ENCODE data around the gene PTRHD1.
"Not testable (repeated sequence)": the region's sequence is repeated elsewhere in the genome, so short reads cannot be mapped to it uniquely, and the experiment has no call there.

The PTRHD1 gene, protein sequence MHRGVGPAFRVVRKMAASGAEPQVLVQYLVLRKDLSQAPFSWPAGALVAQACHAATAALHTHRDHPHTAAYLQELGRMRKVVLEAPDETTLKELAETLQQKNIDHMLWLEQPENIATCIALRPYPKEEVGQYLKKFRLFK

DNA sequence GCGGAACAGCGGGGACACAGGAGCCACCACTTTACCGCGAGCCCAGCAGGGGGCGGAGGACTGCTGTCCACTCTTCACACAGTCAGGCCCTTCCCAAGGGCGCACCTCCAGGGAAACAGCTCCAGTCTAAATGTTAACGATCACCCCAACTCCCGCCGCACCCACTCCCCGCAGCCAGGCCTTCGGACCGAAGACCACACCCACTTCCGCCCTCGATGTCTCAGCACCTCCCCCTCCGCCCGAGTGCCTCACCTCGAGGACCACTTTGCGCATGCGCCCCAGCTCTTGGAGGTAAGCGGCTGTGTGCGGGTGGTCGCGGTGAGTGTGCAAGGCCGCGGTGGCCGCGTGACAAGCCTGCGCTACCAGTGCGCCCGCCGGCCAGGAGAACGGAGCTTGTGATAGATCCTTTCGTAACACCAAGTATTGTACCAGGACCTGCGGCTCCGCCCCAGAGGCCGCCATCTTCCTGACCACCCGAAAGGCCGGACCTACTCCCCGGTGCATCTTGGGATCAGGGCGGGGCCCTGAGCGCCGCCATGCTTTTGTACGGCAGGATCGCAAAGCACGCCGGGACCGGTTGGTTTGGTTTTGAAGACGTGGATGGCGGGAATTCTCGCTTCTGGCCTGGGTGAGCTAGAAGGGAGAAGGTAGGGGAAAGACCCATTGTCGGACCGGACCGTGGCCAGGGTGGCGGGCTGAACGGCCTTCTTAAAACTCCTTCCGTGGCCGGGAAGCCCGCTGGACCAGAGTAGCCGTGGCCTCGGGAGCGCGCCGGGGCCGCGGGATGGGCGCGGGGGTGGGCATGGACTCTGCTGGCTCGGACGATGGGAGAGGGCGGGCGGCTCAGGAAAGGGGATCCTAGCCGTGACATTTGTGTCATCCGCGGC is at the start of gene PTRHD1, which contains the start of gene CENPO:
Gene PTRHD1 (minus strand): TSS at position 518 of the 887 bp plus-strand sequence. CDS start 14 bp downstream, at position 504.
Gene CENPO (plus strand): TSS at position 552 of the 887 bp plus-strand sequence. CDS start 495 bp downstream, outside the sequence.
- no peaks in the 10 kb centered on the region for H3K9me3 Mint-ChIP-seq
- peaks cover 30% of the 10 kb centered on the region for H3K4me1 Mint-ChIP-seq (ENCODE audit: low read depth)
- no peaks in the 10 kb centered on the region for H3K27me3 Mint-ChIP-seq (ENCODE audit: low read depth)
- peaks cover 24% of the 10 kb centered on the region for H3K36me3 Mint-ChIP-seq (ENCODE audit: low read depth)
- peak within 1 kb of the TSS; percentile 99 for H3K27ac Mint-ChIP-seq
- H3K4me3 Mint-ChIP-seq, result peak within 1 kb of the TSS; percentile 95

DNA sequence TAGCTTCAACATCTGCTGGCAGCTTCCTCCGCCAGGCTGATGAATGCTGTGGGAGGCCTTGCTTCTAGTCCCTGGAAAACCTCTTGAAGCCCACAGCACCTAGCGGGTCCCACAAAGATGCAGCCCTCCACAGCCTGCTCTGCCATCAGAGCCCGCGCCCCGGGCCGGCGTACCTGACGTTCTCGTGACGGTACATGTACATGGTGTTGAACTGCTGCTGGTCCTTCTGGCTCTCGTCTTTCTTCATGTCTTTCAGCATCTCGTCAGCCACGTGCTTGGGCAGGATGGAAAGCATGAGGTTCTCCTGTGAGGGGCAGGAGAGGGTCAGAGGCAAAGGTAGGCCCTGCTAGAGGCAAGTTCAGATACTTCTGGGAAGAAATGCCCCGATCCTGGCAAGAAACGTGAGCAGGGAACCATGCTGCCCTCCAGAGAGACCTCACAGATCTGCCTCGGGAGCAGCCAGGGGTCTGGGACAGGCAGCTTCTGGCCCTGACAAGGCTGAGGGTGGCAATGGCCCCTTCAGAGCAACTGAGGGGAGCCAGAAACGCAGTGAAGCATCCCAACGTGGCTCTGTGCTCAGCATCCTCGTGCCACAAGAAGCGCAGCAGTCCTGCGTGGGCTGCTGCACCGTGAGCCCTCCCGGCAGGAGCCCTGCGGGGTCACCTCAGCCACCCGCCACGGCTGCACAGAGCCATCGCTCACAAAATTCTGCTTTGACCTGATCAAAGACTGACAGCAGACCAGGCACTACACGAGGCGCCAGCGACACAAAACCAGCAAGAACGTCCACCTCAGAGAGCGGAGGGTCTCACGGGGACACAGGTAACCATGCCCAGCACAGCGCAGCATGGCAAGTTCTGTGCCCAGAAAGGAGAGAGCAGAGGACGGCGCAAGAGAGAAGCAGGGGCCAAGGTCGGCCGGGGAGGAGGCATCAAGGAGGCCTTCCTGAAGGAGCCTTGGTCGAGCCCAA is 49.2 kb upstream of the PTRHD1 start:
- Mint-ChIP-seq H3K36me3 (ENCODE audit: low read depth) (no peaks in the 10 kb centered on the region), H3K27me3 (ENCODE audit: low read depth) (no peaks in the 10 kb centered on the region), H3K9me3 (peaks cover 5% of the 10 kb centered on the region), H3K4me1 (ENCODE audit: low read depth) (no peaks in the 10 kb centered on the region), H3K4me3 (no peak overlapping the region), H3K27ac (no peak overlapping the region)

DNA sequence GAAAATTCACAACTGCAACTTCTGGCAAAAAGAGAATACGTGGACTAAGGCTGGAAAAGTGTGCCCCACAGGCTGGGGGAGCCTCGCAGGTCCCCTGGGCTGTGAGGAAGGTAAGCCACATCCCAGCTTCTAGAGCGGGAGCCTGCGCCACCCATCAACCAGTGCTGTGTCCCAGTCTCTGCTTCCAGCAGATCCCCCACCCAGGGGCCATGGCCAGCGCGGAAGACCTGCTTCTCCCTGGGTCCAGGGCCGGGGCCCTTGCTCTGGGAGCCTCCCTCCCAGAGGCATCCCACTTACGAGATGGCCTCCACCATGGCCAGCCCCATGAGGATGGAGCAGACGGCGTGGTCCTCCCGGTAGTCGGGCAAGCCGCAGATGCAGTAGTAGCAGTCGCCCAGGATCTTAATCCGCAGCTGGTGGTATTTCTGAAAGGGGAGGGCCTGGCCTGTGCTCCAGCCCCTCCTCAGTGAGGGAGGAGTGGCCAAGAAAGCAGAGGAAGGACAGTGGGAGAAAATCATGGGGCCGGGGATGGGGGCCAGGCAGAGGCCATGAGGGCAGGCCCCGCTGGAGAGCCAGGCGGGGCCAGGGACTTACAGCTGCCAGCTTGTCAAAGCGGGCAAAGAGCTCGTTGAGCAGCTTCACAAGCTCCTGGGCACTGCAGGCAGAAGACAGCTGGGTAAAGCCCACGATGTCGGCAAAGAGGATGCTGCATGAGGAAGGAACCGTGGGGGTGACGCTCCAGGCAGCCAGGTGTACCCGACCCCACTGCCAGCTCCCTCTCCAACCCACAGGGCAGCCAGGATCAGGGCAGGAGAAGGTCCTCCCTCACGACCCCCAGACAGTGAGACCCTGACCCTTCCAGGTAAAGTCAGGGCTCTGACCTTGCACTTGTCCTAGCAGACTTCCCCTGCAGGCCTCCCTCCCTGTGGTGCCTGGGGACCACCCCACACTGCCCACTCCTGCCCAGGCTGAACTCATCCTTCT is 48.1 kb upstream of the PTRHD1 start:
- no peaks in the 10 kb centered on the region for H3K9me3 Mint-ChIP-seq
- H3K36me3 Mint-ChIP-seq (ENCODE audit: low read depth), result no peaks in the 10 kb centered on the region
- no peak overlapping the region for H3K27ac Mint-ChIP-seq

DNA sequence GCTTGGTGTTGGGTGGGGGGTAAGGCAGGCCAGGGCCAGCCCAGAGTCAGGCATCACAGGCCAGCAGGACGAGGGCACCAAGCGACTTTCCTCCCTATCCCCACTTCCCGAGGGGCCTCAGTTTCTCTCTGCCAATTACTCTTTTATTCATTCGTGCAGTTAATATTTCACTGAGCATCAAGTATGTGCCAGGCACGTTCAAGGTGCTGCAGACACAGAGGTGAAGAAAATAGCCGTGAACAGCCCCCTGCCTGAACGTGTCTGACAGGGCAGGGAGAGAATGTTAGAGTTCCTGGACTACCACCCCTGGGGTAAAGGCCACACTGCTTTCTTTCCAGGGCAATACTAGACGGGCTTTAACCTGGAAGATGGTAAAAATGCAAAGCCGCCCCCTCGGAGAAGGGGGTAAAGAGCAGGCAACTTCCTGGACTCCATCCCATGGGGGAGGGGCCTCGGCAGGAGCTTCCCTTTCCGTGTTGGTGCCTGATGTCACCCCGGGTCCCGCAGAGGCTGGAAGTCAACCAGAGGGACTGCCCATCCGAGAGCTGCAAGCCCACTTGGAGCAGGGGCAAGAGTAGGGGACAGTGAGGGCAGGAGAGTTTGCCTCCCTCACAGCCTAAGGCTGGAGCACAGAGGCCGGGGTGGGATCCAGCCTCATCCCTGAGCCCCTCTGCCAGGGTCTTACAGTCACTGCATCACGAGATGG is 47.1 kb upstream of the PTRHD1 start:
- H3K36me3 Mint-ChIP-seq (ENCODE audit: low read depth), result no peaks in the 10 kb centered on the region
- H3K27me3 Mint-ChIP-seq (ENCODE audit: low read depth), result no peaks in the 10 kb centered on the region
- H3K4me3 Mint-ChIP-seq, result no peak overlapping the region
- H3K9me3 Mint-ChIP-seq, result no peaks in the 10 kb centered on the region
- H3K27ac Mint-ChIP-seq, result no peak overlapping the region
- no peaks in the 10 kb centered on the region for H3K4me1 Mint-ChIP-seq (ENCODE audit: low read depth)

More for the DNA sequence above, 48.1 kb upstream of the PTRHD1 start:
- Mint-ChIP-seq H3K4me1 (ENCODE audit: low read depth) (no peaks in the 10 kb centered on the region), H3K27me3 (ENCODE audit: low read depth) (no peaks in the 10 kb centered on the region), H3K4me3 (no peak overlapping the region)

DNA sequence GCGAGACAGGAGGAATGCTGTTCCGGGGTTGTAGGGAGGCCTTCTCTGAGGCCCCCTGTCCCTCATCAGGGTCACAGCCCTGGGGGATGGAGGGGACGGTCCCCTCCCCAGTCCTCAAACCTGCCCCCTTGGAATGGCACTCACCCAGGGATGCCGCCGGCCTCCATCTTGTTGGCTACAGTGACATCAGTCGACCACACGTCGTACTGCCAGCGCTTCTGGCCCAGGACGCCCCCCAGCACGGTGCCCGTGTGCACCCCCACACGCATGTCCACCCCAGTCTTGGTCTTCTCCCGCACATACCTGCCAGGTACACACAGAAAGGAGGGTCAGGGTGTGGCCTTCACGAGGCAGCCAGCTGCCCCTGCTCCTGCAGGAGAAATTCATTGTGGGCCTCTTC is 46.5 kb upstream of the PTRHD1 start:
- Mint-ChIP-seq H3K36me3 (ENCODE audit: low read depth) (no peaks in the 10 kb centered on the region), H3K27ac (no peak overlapping the region), H3K4me1 (ENCODE audit: low read depth) (no peaks in the 10 kb centered on the region), H3K9me3 (no peaks in the 10 kb centered on the region), H3K4me3 (no peak overlapping the region), H3K27me3 (ENCODE audit: low read depth) (no peaks in the 10 kb centered on the region)

DNA sequence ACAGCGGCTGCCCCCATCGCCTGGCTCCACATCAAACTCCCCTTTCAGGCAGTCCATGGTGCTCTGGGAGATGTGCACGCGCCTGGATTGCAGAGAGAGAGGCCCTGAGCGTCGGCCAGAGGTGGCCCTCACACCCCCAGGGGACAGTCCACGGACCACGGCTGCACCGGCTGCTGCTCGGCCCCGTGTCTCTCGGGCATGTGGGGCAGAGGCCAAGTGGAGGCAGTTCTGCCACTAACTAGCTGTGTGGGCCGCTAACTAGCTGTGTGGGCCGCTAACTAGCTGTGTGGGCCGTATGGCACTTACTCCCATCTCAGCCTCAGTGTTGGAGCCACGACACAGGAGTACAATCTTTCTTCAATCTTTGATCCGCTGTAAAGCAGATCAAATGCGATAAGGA is 45.4 kb upstream of the PTRHD1 start:
- no peaks in the 10 kb centered on the region for H3K27me3 Mint-ChIP-seq (ENCODE audit: low read depth)
- no peaks in the 10 kb centered on the region for H3K4me1 Mint-ChIP-seq (ENCODE audit: low read depth)
- H3K9me3 Mint-ChIP-seq, result no peaks in the 10 kb centered on the region
- no peak overlapping the region for H3K27ac Mint-ChIP-seq
- no peaks in the 10 kb centered on the region for H3K36me3 Mint-ChIP-seq (ENCODE audit: low read depth)
- H3K4me3 Mint-ChIP-seq, result no peak overlapping the region

DNA sequence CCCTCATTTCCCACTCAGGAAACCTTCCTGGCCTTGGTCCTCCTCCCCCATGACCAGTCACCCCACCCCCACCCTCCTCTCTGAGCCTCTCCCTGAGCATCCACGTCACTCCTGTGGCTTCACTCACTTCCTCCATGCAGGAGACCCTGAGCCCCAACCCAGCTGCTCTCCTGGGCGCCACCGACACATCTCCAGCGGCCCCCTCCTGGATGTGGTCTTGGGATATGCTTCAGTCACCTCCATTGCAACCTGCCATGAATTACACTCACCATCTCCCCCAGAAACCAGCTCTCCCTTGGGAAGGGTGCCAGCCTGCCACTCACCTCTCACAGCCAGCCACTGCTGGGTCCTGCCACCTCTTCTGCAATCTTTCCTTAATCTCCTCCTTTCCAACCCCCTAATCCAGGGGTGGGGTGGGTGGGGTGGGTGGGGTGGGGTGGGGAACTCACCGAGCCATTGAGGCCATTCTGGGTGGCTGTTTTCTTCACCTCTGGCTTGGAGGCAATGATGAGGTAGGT is 44.9 kb upstream of the PTRHD1 start:
- H3K9me3 Mint-ChIP-seq, result no peaks in the 10 kb centered on the region

DNA sequence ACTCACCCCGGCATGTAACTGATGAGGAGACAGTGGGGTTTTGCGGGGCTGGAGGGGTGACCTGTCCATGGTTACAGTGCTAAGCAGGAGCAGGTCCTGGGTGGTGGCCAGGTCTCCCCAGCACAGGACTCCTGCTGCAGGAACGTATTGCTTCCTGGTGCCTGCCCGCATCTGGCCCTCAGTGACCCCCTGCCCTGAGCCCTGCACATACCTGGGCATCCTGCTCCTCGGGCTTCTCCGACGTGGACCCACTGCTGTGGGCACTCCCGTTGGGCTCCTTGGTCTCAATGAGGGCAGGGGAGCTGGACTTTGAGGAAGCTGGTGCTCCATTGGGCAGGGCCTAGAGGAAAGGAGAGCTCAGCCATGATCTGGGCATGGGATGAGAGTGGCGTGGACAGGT is 43.5 kb upstream of the PTRHD1 start:
- no peaks in the 10 kb centered on the region for H3K36me3 Mint-ChIP-seq (ENCODE audit: low read depth)
- no peaks in the 10 kb centered on the region for H3K27me3 Mint-ChIP-seq (ENCODE audit: low read depth)
- no peak overlapping the region for H3K27ac Mint-ChIP-seq
- H3K9me3 Mint-ChIP-seq, result no peaks in the 10 kb centered on the region
- no peak overlapping the region for H3K4me3 Mint-ChIP-seq
- H3K4me1 Mint-ChIP-seq (ENCODE audit: low read depth), result no peaks in the 10 kb centered on the region

More for the DNA sequence above, 44.9 kb upstream of the PTRHD1 start:
- H3K4me3 Mint-ChIP-seq, result no peak overlapping the region
- no peaks in the 10 kb centered on the region for H3K36me3 Mint-ChIP-seq (ENCODE audit: low read depth)
- no peak overlapping the region for H3K27ac Mint-ChIP-seq
- no peaks in the 10 kb centered on the region for H3K27me3 Mint-ChIP-seq (ENCODE audit: low read depth)
- H3K4me1 Mint-ChIP-seq (ENCODE audit: low read depth), result no peaks in the 10 kb centered on the region

DNA sequence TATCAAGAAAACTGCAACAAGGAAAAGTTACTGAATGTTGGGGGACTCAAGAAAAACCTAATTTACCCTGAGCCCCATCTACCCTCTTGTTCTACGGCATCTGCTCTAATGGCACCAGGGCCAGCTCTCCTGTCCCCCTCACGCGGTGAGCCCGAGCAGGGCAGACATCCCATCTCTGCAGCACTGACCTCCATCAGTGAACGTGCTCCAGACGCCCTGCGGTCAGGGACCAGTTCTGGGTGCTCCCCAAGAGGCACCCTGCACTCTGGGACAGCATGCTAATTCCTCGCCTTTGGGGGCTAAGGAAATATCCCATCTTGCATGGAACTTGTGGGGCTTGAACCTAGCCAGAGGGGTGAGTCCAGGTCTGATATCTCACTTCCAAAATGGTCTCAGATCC is 43.0 kb upstream of the PTRHD1 start:
- H3K4me1 Mint-ChIP-seq (ENCODE audit: low read depth), result no peaks in the 10 kb centered on the region
- H3K9me3 Mint-ChIP-seq, result no peaks in the 10 kb centered on the region
- H3K27me3 Mint-ChIP-seq (ENCODE audit: low read depth), result no peaks in the 10 kb centered on the region
- no peak overlapping the region for H3K4me3 Mint-ChIP-seq
- no peaks in the 10 kb centered on the region for H3K36me3 Mint-ChIP-seq (ENCODE audit: low read depth)
- H3K27ac Mint-ChIP-seq, result no peak overlapping the region

DNA sequence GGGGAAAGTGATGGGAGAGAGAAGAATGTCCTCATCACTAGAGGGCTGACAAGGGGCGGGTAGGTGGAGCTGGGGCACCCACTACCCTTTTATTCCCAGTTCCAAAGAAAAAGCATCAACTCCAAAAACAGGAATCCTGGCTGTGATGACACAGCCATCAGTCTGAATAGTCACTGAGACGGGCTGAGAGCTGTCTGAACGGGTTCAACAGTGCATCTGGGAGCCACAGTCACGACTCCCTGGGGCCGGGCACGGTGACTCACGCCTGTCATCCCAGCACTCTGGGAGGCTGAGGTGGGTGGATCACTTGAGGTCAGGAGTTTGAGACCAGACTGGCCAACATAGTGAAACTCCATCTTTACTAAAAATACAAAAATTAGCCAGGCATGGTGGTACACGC is 42.2 kb upstream of the PTRHD1 start:
- not testable (repeated sequence) for H3K36me3 Mint-ChIP-seq (ENCODE audit: low read depth); H3K27ac Mint-ChIP-seq; H3K27me3 Mint-ChIP-seq (ENCODE audit: low read depth); H3K4me1 Mint-ChIP-seq (ENCODE audit: low read depth); H3K4me3 Mint-ChIP-seq; H3K9me3 Mint-ChIP-seq

DNA sequence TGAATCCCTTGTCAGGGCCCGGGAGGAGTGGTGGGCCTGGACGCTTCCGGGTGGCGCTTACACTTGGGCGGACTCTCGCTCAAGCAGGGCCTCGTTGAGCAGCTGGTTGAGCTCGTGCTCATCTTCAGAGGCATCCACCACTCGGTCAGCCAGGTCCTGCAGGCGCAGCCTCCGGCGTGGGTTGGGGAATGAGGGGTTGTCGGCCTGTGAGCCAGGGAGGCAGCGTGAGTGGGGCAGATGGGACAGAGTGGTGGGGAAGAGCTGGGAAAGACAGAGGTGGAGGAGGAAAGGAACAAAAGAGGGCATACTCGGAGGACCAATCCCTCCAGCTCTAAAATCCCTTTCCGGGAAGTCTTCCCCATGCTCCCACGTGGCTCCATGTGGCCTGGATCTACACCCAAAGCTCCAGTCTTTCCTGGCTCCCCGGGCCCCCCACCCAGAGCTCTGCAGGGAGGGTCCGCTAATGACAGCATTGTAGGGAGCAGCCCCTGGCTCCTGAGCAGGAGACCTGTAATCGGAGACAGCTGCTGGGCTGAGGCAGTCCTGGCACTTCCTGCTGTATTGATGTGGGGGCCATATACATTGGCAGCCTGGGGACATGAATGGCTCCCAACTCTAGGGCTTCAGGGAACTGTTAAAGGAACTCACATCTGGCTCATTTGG is 41.7 kb upstream of the PTRHD1 start:
- no peak overlapping the region for H3K27ac Mint-ChIP-seq

DNA sequence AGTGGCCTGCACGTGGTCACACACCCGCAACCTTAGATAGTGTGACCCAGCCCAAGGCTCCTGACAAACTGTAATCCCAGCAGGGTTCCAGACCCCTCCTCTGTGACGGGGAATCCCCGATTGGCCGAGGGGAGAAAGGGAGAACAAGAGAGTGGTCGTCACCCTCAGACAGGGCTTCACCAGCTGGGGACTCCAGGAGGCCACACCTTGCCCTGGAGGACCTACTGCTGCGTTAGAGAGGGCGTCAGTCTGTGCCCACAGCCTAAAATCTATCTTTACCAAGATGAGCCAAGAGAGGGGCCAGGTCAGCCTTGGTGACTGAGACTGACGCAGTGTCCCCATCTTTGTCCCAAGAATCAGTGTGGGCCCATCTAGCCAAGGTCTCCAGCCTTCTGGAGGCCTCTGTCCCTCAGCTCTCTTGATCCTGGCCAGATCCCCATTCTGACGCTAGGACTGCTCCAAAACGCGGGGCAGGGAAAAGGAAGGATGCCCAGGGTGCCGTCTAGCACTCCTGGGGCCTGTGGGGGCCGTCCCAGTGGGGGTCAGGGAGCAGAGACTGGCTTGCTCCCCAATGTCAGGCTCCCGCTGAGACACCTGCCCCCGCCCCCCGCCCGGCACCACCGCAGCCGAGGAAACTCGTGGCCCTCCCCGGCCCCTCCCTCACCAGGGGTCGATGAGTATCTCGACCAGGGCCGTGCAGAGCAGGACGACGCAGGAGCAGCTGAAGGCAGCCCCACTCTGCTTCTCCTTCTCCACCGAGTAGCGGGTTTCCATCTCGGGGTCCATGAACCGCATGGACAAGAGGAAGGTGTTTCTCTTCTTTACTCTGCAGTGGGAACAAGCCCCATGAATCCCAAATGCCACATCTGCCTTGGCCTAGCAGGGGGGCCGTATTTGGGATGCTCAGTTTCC is 40.9 kb upstream of the PTRHD1 start:
- no peaks in the 10 kb centered on the region for H3K9me3 Mint-ChIP-seq

More for the DNA sequence above, 41.7 kb upstream of the PTRHD1 start:
- H3K4me1 Mint-ChIP-seq (ENCODE audit: low read depth), result no peaks in the 10 kb centered on the region
- no peaks in the 10 kb centered on the region for H3K36me3 Mint-ChIP-seq (ENCODE audit: low read depth)
- H3K4me3 Mint-ChIP-seq, result no peak overlapping the region
- H3K27me3 Mint-ChIP-seq (ENCODE audit: low read depth), result no peaks in the 10 kb centered on the region
- H3K9me3 Mint-ChIP-seq, result no peaks in the 10 kb centered on the region

More for the DNA sequence above, 40.9 kb upstream of the PTRHD1 start:
- H3K4me3 Mint-ChIP-seq, result no peak overlapping the region
- H3K27me3 Mint-ChIP-seq (ENCODE audit: low read depth), result no peaks in the 10 kb centered on the region
- H3K36me3 Mint-ChIP-seq (ENCODE audit: low read depth), result no peaks in the 10 kb centered on the region
- H3K27ac Mint-ChIP-seq, result no peak overlapping the region
- no peaks in the 10 kb centered on the region for H3K4me1 Mint-ChIP-seq (ENCODE audit: low read depth)

Measured in T-helper 1 cell treated with Interleukin-12 subunit alpha and Interleukin-12 subunit beta and Interleukin-4 antibody, amounts not matched to agents 30 μg/mL and 1 μg/mL, for 36 hours (primary cell).